Measurements from ENCODE around the gene PDCD1.

GRCh38 chr2:241827394-241827793, 31.3 kb downstream of the PDCD1 start:
- TF ChIP-seq POLR2A (IDR thresholded peaks at IDR 0.05) (no peak), POLR2AphosphoS5 (IDR thresholded peaks at IDR 0.05) (no peak), CTCF (IDR thresholded peaks at IDR 0.05) (no peak), EP300 (IDR thresholded peaks at IDR 0.05) (no peak)

Data from sigmoid colon (tissue), 4 donors.